HG02642 (cell line): ENCODE measurements around the gene SF3B4.
"Not testable (repeated sequence)": the region's sequence is repeated elsewhere in the genome, so short reads cannot be mapped to it uniquely, and the experiment has no call there.

ENCODE experiments used
- ATAC-seq: cut with Tn5 transposase; IDR thresholded peaks from one replicate; pipeline ENCODE4 v1.9.1; 2021; ENCODE audit warnings: mild to moderate bottlenecking; ENCODE audit not compliant: unreplicated experiment, poor library complexity

Gene SF3B4

GRCh38 chr1:149896575-149896974, 31.0 kb downstream of the SF3B4 start:
- ATAC-seq: no peak

DNA sequence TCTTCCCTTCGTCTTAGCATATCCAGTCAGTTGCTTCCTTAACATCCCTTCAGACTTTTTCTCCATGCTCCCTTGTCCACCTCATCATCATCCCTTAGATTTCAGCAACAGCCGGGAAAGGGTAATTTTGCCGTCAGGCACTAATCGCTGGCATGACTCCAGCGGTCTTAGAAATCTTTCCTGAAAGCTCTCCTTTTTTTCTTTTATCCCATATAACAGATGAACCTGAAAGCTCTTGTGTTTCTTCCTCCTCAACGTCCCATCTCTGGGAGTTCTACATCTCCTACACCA, 38.7 kb downstream of the SF3B4 start:
- ATAC-seq: no peak

GRCh38 chr1:149888247-149888998, 39.2 kb downstream of the SF3B4 start:
- ATAC-seq: peak; percentile 21

DNA sequence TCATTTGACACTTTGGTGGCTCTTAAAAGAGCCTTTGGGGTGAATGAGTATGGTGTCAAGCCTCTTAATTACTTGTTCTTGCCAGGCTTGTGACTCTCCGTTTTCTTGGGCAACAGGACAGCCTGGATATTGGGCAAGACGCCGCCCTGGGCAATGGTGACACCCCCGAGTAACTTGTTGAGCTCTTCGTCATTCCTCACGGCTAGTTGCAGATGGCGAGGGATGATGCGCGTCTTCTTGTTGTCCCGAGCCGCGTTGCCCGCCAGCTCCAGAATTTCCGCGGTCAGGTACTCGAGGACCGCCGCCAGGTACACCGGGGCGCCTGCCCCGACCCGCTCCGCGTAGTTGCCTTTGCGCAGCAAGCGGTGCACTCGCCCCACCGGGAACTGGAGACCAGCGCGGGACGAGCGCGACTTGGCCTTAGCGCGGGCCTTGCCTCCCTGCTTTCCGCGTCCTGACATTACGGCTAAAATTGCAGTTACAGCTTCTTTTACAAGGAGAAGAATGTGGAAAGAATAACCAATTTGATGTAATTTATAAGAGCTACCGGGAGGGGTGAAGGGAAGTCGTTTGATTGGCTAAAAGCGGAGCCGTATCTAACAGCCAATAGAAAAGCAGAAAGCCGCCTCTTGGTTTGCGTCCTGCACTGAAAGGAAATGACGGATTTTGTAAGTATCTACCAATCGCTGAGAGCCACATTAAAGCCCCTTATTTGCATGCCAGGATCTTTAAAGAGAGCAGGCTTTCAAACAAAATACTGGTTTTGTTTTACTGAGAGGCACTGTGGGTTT, 40.0 kb downstream of the SF3B4 start:
- ATAC-seq: peak; percentile 48

DNA sequence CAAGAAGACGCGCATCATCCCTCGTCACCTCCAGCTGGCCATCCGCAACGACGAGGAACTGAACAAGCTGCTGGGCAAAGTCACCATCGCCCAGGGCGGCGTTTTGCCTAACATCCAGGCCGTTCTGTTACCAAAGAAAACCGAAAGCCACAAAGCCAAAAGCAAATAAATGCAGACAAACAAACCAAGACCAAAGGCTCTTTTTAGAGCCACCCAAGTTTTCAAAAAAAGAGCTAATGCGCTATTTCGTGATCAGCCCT, 40.5 kb downstream of the SF3B4 start:
- ATAC-seq: not testable (repeated sequence)

GRCh38 chr1:149886396-149887195, 41.0 kb downstream of the SF3B4 start:
- ATAC-seq: peak; percentile 64

DNA sequence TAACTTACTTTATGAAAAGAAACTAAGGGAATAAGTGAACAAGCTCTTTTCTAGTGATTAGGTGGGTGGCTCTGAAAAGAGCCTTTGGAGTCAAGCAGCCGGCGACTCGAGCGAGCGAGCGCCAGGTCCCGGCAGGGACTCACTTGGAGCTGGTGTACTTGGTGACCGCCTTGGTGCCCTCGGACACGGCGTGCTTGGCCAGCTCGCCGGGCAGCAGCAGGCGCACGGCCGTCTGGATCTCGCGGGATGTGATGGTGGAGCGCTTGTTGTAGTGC, 41.5 kb downstream of the SF3B4 start:
- not testable (repeated sequence) for ATAC-seq

DNA sequence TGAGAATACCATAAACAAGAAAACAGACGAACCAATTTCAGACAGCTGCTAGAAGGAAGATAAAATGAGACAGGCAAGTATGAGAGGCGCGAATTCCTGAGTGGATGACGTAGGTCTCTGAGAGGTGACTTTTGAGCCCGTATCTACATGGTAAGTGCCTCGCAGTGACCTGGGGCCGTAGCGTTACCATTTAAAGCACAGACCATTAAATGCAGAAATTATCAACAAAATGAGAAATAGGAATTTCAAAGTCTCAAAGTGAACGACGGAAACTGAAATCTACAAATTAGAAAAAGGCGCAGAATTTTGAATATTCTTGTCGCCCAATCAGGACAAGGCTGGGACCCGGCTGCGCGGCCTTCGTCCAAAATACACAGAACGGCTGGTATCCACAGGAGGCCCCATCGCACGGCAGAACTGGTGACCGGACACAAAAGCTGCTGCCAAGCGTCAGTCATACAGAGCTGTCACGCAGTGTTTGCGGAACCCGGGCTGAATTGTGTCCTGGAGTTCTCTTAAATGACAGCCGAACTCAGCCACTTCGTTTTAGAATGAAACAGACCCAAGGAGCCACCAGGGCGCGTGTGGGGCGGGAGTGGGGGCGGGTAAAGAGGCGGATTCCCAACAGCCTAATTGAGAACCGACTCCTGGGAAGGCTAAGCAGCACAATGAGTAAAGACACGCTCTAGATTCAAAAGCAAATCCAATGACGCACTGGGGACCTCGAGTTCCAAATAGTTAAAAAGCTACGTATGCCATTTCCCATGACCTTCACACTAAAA, 42.1 kb downstream of the SF3B4 start:
- no peak for ATAC-seq

DNA sequence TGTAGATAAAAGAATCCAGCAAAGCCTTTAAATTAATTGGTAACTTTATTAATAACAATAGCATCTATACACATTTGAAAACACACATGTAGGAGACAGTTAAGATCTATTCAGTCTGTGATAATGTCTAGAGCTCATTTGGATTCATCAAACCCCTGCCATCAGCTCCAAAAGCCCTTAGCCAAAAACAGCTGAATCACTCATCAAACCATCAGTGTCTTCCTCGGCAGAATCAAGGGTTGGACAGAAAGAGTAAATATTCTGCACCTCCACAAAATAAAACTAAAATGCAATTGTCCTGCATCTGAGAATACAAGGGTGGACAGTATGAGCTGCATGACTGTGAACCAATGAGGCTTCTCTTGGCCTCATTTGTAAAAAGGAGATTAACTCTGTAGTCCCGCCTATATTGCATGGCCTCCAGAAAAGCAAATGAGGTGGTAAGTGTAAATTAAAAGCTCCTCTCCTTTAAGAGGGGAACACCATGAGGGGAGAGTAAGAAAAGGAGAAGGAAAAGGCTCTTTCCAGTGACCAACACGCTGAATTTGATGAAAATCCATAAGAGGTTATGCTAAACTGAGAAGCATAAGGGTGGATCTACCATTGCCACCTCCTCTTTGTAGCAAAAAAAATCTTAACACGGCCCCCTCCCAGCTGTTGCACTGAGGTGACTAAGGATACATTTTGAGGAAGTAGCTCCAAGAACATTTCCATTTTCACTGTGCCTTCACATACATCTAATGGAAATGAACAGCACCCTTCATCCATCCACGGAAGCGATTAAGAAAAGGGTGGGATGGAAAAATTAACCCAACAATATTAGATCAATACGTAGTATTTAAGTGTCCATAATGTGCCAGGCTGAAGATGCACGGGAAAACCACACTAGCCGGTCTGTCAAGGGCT, 42.9 kb downstream of the SF3B4 start:
- no peak for ATAC-seq

- no peak for ATAC-seq
Measured at GRCh38 chr1:149883598-149884247, 43.9 kb downstream of the SF3B4 start.

DNA sequence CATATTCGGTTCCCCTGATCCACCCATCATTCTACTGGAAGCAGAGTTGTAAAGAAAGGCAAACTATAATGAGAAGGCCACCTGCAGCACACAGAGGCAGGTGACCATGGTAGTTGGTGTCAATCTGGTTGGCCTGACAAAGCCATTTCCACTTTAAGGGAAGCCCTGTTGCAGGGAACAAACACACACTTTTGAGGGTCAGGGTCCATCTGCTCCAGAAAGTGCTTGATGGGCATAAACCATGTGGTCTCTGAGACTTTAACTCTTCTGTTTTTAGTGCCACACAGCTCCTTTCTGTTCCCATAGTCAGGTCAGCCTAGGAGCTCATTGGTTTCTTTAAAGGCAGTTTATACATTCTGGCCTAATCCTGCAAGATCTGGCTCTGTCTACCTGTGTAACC, 45.7 kb downstream of the SF3B4 start:
- ATAC-seq: no peak

- no peak for ATAC-seq
Measured at GRCh38 chr1:149879556-149879955, 48.0 kb downstream of the SF3B4 start.

DNA sequence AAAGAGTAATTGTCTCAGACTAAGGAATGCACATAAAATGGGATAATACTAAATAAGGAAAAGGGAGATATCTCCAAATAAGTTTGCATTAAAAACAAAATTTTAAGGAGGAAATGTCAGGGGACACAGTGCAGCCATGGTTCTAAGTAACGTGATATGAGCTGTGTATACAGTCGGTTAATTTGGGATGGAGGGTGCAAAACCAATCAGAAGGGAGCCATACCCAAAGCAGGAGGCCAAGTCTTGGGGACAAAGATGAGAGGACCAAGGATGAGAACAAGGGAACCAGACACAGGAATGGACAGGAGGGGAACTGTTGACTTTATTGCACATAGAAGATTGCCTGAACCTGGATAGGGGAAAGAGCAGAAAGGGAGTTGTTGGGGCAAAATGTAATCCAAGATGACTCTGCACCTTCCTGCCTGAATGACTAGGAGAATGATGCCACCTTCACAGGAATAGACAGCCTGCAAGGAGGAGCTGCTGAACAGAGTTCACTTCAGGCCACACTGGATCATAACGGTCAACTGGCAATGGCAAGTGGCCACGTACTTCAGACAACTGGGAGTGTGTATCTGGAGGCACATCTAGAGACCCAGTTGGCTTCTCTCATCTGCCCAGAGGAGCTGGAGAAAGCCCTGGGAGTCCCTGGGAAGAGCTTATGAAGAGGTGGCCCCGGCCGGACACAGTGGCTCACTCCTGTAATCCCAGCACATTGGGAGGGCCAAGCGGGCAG, 50.2 kb downstream of the SF3B4 start:
- ATAC-seq: no peak
